Epithelial cell of proximal tubule (primary cell): ENCODE data around the gene SUSD6. TPM values are rescaled to one million over a fixed set of nuclear protein-coding genes. Genes with fewer than 3 reads are reported as not detected.
"Not testable (repeated sequence)": the region's sequence is repeated elsewhere in the genome, so short reads cannot be mapped to it uniquely, and the experiment has no call there.

Experiments used
- DNase-seq: peaks from one replicate; pipeline ENCODE4 v3.0.0-alpha.2; 2011; ENCODE audit warnings: low read depth
- H3K4me3 ChIP-seq: 2 replicates; pipeline ENCODE4 v1.5.1; 2011; ENCODE audit warnings: low read depth, mild to moderate bottlenecking, low read length
- total RNA-seq: library from RNA; depleted of rRNA; stranded (reverse); fragments of >200 nt; gene quantifications from 2 replicates; pipeline ENCODE4 v1.2.3, GENCODE V29; 2015
- TF ChIP-seq, protein P1 (sequence below): conservative IDR thresholded peaks from 2 replicates; pipeline ENCODE4 v1.5.1; 2012; ENCODE audit warnings: low read depth, mild to moderate bottlenecking, low read length

Gene SUSD6
- total RNA-seq, 1 donor from 2014 or later: 6.2 TPM

DNA sequence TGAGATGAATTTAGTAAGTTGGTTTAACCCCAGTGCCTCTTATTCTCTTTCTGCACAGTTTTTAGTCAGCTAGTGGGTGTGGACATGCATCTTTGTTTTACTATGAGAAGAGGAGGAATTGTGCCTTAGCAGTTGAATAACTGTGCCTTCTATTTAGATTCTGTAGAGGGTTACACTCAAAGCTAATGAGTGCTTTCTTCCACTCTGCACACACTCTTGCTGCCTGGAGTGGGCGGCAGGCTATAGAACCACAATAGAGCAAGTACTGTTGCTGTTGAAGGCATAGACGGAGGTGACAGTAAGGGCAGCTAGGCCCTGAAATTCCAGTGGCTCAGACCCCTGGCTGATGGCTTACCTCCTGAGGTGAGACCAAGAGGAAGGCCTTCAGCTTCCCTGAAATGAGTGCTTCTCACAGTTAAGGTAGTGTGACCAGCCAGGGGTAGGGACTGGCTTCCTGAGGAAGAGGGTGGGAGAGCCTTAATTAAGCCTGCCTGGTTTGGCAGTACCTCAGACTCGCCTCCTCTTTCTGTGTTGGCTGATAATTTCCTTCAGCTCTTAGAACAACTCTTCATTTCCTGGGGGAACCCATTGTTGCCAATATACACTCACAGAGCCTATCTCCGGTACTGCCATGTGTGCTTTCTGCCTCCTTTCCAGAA is 24.7 kb downstream of the SUSD6 start:
- TF ChIP-seq, protein P1, sequence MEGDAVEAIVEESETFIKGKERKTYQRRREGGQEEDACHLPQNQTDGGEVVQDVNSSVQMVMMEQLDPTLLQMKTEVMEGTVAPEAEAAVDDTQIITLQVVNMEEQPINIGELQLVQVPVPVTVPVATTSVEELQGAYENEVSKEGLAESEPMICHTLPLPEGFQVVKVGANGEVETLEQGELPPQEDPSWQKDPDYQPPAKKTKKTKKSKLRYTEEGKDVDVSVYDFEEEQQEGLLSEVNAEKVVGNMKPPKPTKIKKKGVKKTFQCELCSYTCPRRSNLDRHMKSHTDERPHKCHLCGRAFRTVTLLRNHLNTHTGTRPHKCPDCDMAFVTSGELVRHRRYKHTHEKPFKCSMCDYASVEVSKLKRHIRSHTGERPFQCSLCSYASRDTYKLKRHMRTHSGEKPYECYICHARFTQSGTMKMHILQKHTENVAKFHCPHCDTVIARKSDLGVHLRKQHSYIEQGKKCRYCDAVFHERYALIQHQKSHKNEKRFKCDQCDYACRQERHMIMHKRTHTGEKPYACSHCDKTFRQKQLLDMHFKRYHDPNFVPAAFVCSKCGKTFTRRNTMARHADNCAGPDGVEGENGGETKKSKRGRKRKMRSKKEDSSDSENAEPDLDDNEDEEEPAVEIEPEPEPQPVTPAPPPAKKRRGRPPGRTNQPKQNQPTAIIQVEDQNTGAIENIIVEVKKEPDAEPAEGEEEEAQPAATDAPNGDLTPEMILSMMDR: no peak
- no peak overlapping the region for H3K4me3 ChIP-seq
- DNase-seq: no peak

DNA sequence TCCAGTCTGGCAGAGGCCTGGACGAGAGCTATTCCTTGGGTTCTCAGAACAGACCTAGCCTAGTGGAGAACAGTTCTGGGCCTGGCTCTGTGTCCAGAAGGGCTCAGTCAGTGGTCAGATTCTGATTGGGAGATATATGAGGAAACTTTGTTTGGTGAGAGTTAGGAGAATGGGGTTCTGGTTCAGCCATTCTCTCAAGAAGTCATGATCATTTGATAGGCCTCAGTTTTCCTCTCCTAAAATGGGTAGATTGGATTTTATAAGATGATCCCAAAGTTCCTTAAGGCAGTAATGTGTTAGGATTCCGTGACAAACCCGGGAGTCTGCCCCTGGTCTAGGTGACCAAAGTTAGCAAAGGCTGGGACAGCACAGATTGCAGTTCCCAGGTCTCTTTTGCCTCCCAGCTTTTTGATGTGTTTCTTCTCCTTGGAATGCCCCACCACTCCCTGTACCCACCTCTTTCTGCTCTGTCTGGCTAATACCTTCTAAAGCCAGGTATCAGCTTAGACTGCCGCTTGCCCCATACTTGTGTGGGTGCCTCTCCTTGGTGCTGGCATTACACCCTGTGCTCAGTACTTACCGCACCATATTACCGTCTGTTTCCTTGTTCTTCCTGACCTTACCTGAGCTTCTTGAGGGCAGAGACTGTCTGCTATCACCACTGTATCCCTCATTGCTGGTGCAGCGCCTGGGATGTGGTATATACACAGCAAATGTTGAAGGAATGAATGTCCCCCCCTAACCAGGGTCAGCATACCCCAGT is 25.5 kb downstream of the SUSD6 start:
- DNase-seq: no peak

DNA sequence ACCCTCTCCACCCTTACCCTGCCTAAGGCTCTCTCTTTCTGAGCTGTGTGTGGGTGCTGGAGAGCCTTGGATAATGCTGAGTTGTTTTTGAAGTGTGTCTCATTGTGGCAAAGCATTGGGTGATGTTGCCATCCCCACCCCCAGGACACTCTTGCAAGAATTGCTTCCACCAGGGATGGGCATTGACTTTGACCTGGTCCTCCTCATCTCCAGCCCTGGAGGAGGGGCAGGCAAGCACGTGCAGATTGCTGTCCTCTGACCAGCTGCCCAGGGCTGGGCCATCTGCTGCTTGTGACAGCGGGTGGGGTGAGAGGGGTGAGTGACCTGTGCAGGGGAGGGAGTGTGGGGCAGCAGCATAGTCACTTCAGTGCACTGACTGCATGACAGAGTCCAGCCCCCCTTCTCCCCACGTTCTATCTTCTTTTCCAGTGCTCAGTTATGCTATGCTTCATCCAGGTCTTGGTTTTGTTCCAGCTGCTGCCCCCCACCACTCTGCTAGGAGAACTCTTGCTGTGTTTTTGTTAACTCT is 26.2 kb downstream of the SUSD6 start:
- TF ChIP-seq, protein P1: no peak
- H3K4me3 ChIP-seq: no peak overlapping the region
- no peak for DNase-seq

More for the DNA sequence above, 25.5 kb downstream of the SUSD6 start:
- H3K4me3 ChIP-seq: no peak overlapping the region
- TF ChIP-seq, protein P1: no peak

DNA sequence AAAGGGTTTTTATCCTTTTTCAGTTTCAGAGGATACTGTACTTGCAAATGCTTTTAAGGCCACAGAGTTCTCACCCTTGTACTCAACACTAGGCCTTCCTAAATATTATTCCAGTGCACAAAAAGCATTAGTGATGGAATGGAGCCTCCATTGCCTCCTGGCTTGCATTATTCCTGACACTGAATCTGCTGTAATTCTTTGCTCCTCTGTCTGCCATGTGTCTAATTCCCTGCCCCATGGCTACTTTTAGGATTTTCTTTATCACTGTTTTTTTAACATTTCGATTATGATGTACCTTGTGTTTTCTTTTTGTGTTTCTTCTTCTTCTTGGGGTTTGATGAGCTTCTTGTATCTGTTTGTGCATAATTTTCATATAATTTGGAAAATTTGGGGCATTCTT is 29.5 kb downstream of the SUSD6 start:
- no peak overlapping the region for H3K4me3 ChIP-seq
- no peak for DNase-seq
- TF ChIP-seq, protein P1: no peak

DNA sequence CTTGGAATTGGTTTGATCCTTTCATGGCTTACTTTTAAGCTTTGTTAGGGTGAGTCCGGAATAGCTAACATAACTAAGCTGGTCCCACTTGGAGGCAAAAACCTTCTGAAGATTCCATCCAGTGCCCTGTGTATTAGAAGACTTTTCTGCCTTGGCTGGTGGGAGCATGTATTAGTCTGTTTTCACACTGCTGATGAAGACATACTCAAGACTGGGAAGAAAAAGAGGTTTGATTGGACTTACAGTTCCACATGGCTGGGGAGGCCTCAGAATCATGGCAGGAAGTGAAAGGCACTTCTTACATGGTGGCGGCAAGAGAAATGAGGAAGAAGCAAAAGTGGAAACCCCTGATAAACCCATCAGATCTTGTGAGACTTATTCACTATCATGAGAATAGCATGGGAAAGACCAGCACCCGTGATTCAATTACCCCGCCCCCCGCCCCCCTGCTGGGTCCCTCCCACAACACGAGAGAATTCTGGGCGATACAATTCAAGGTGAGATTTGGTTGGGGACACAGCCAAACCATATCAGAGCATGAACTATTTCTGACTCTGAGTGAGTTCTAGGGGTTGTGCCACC is 30.9 kb downstream of the SUSD6 start:
- not testable (repeated sequence) for H3K4me3 ChIP-seq, DNase-seq

DNA sequence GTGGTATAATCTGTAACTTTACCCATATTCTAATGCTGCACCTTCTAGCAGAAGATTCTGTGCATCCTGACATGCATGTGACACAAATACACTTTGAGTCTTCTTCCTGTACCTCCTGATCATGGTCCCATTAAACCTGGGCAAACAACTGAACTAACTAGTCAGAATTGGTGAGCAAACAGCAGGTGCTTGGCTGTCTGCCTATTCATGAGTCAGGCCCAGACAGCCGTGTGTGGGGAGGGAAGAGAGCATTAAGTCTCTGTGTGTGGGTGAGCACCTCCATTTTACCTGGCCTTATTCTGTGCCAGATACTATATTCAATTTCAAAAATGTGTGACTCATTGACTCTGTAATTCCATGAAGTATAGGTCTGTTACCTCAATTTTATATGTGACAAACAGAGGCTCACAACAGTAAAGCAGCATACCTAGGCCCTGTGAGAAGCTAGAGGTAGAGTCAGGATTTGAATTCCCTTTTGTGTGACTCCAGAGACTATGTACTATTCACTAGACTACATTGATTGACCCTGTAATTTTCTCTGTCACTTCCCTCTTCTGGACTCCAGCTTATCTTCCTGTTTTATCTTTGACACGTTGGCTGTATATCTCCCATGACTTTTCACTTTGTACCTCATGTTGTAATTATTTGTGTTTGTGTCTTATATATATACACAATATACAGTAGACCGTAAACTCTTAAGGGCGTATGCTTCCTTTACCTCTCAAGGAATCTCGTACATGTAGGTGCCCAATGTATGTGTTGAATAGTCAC is 32.2 kb downstream of the SUSD6 start:
- DNase-seq: peak; percentile 92
- TF ChIP-seq, protein P1: no peak
- H3K4me3 ChIP-seq: no peak overlapping the region

DNA sequence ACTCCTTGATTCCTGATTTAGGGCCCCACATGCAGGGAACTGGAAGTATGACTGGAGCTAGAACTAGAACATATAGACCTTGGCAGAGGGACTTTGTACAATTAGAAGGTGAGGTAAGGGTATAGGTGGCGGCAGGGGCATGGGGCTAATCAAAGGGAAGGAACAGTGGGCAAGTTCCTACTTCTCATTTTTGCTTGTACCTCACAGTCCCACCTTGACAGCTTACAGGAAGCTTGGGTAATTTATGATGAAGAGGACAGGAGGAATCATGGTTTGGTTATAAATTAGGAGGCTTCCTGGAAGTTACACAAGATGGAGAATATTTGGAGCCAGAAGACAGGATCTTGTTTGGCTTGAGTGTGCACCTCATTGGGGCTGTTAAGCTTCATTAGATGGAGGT is 33.4 kb downstream of the SUSD6 start:
- TF ChIP-seq, protein P1: no peak
- no peak overlapping the region for H3K4me3 ChIP-seq

More for the DNA sequence above, 33.4 kb downstream of the SUSD6 start:
- no peak for DNase-seq
